ENCODE results near the gene ABHD1. TPM values are rescaled to one million over a fixed set of nuclear protein-coding genes. Genes with fewer than 3 reads are reported as not detected.

ABHD1 gene
- polyA plus RNA-seq, 1 donor from 2014 or later = not detected

DNA sequence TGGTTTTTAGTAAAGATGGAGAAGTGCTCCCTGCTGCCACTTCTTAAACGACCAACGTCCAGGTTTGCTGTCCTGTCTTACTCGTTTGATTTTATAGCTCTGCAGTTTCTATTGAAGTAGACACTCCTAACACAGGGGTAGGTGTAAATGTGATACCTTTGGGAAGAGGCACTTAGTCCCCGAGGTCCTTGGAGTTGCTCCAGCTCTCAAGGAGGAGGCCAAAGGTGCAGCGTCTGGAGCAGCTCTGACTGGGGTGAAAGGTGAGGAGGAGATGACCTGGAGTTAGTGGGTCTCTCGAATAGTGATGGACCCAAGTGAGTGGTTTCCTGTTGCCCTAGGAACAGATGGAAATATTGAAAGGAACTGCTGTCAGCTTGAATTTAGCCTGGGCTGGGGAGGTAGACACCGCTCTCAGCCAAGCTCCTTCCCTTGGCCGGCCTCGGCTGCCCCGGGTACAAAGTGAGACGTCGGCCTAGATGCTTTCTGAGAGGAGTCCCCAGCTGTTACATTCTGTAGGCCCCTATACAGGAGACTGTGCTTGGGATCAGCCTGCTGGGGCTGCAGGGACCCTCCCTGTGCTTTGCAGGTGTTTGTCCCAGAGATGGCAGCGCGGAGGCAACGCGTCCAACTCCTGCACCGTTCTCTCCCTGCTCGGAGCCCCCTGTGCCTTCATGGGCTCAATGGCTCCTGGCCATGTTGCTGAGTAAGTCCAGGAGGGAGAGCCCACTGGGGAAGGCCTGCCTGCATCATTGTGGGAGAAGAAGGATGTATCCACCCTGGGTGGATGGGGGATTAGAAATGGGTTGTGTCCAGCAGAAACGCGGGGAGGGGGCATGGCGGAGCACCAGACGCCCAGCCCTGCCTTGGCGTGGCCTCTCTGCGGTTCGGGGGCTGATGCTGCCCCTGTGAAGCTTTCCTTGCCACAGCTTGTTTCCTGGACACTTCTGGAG is 31.6 kb upstream of the ABHD1 start:
- H3K9ac ChIP-seq (ENCODE audit: low read length) = no peak overlapping the region
- H2AFZ ChIP-seq (ENCODE audit: low read depth, low read length) = no peak overlapping the region
- H3K27ac ChIP-seq (ENCODE audit: low read length) = no peak overlapping the region

DNA sequence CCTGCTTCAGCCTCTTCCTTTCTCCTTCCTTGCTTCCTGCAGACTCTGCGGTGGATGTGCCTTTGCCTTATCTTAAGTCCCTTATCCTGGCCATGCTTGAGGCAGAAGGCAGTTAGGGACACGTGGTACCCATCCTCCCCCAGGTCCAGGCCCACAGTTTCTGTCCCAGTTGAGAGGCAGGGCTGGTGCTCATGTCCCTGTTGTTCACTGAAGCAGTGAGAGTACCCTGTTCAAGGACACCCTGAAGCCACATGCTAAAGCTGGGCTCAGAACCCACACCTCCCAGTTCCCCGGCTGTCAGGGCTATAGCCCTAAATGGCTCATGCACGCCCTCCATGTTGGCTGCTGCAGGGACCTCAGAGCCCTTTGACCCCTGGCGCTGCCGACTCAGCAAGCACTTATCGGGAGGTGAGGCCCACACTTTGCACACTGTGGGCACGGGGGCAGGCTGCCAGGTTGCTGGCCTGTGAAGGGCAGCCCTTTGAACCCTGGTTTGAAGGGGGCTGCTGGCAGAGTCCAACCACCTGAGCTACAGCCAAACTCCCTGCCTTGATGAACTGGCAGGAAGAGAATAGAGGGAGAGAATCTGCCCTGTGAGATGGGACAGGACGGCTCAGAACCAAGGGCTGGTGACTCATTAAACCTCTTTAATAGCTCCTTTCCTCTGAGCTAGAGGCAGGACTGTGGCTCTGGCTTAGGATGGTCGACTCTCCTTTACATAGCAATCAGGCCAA is 30.8 kb upstream of the ABHD1 start:
- TF ChIP-seq POLR2AphosphoS5 (IDR thresholded peaks at IDR 0.05) = no peak
- TF ChIP-seq, protein P1, sequence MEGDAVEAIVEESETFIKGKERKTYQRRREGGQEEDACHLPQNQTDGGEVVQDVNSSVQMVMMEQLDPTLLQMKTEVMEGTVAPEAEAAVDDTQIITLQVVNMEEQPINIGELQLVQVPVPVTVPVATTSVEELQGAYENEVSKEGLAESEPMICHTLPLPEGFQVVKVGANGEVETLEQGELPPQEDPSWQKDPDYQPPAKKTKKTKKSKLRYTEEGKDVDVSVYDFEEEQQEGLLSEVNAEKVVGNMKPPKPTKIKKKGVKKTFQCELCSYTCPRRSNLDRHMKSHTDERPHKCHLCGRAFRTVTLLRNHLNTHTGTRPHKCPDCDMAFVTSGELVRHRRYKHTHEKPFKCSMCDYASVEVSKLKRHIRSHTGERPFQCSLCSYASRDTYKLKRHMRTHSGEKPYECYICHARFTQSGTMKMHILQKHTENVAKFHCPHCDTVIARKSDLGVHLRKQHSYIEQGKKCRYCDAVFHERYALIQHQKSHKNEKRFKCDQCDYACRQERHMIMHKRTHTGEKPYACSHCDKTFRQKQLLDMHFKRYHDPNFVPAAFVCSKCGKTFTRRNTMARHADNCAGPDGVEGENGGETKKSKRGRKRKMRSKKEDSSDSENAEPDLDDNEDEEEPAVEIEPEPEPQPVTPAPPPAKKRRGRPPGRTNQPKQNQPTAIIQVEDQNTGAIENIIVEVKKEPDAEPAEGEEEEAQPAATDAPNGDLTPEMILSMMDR (IDR thresholded peaks at IDR 0.05; ENCODE audit: poor library complexity, severe bottlenecking) = no peak
- TF ChIP-seq, protein P2, sequence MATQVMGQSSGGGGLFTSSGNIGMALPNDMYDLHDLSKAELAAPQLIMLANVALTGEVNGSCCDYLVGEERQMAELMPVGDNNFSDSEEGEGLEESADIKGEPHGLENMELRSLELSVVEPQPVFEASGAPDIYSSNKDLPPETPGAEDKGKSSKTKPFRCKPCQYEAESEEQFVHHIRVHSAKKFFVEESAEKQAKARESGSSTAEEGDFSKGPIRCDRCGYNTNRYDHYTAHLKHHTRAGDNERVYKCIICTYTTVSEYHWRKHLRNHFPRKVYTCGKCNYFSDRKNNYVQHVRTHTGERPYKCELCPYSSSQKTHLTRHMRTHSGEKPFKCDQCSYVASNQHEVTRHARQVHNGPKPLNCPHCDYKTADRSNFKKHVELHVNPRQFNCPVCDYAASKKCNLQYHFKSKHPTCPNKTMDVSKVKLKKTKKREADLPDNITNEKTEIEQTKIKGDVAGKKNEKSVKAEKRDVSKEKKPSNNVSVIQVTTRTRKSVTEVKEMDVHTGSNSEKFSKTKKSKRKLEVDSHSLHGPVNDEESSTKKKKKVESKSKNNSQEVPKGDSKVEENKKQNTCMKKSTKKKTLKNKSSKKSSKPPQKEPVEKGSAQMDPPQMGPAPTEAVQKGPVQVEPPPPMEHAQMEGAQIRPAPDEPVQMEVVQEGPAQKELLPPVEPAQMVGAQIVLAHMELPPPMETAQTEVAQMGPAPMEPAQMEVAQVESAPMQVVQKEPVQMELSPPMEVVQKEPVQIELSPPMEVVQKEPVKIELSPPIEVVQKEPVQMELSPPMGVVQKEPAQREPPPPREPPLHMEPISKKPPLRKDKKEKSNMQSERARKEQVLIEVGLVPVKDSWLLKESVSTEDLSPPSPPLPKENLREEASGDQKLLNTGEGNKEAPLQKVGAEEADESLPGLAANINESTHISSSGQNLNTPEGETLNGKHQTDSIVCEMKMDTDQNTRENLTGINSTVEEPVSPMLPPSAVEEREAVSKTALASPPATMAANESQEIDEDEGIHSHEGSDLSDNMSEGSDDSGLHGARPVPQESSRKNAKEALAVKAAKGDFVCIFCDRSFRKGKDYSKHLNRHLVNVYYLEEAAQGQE (IDR thresholded peaks at IDR 0.05; ENCODE audit: borderline replicate concordance) = no peak
- TF ChIP-seq SMC3 (conservative IDR thresholded peaks at IDR 0.05; ENCODE audit: poor library complexity) = no peak
- no peak for TF ChIP-seq RAD21 (conservative IDR thresholded peaks at IDR 0.05)
- no peak for TF ChIP-seq EP300 (conservative IDR thresholded peaks at IDR 0.05; ENCODE audit: poor library complexity, severe bottlenecking)
- no peak overlapping the region for H3K4me3 ChIP-seq (ENCODE audit: low read length)

More for the DNA sequence above, 31.6 kb upstream of the ABHD1 start:
- Histone ChIP-seq H3K36me3 (ENCODE audit: insufficient read depth, low read length) (no peaks in the 10 kb centered on the region), H3K9me3 (ENCODE audit: low read length) (no peaks in the 10 kb centered on the region), H3K4me2 (ENCODE audit: low read length) (no peak overlapping the region), H4K20me1 (ENCODE audit: insufficient read depth) (no peaks in the 10 kb centered on the region), H3F3A (ENCODE audit: insufficient read depth, low read length, poor library complexity, severe bottlenecking) (no peaks in the 10 kb centered on the region), H3K27me3 (ENCODE audit: insufficient read depth, low read depth, low read length) (no peaks in the 10 kb centered on the region), H3K79me2 (replicated peaks; ENCODE audit: insufficient read depth, low read length) (no peaks in the 10 kb centered on the region), H3K9me2 (ENCODE audit: insufficient read depth, low read length) (no peaks in the 10 kb centered on the region), H3K4me3 (ENCODE audit: low read length) (no peak overlapping the region)
- TF ChIP-seq, protein P1 (IDR thresholded peaks at IDR 0.05; ENCODE audit: poor library complexity, severe bottlenecking) = no peak
- TF ChIP-seq SMC3 (conservative IDR thresholded peaks at IDR 0.05; ENCODE audit: poor library complexity) (no peak), EP300 (conservative IDR thresholded peaks at IDR 0.05; ENCODE audit: poor library complexity, severe bottlenecking) (no peak), EZH2 (IDR thresholded peaks at IDR 0.05; ENCODE audit: borderline replicate concordance, insufficient read depth, low read length, poor library complexity, severe bottlenecking) (no peak), RAD21 (conservative IDR thresholded peaks at IDR 0.05) (no peak), MXI1 (conservative IDR thresholded peaks at IDR 0.05; ENCODE audit: poor library complexity, severe bottlenecking) (no peak), TAF1 (IDR thresholded peaks at IDR 0.05; ENCODE audit: low read depth) (no peak), POLR2AphosphoS5 (IDR thresholded peaks at IDR 0.05) (no peak)
- TF ChIP-seq, protein P2 (IDR thresholded peaks at IDR 0.05; ENCODE audit: borderline replicate concordance) = no peak

More for the DNA sequence above, 30.8 kb upstream of the ABHD1 start:
- Histone ChIP-seq H3K36me3 (ENCODE audit: insufficient read depth, low read length) (no peaks in the 10 kb centered on the region), H3F3A (ENCODE audit: insufficient read depth, low read length, poor library complexity, severe bottlenecking) (no peaks in the 10 kb centered on the region), H3K27ac (ENCODE audit: low read length) (no peak overlapping the region), H3K9me2 (ENCODE audit: insufficient read depth, low read length) (no peaks in the 10 kb centered on the region), H3K4me2 (ENCODE audit: low read length) (no peak overlapping the region), H3K9me3 (ENCODE audit: low read length) (no peaks in the 10 kb centered on the region), H3K79me2 (replicated peaks; ENCODE audit: insufficient read depth, low read length) (no peaks in the 10 kb centered on the region), H2AFZ (ENCODE audit: low read depth, low read length) (no peak overlapping the region), H3K9ac (ENCODE audit: low read length) (no peak overlapping the region), H3K27me3 (ENCODE audit: insufficient read depth, low read depth, low read length) (no peaks in the 10 kb centered on the region), H4K20me1 (ENCODE audit: insufficient read depth) (no peaks in the 10 kb centered on the region)

Measured in neural cell (in vitro differentiated cells).